MM.1S (cell line): ENCODE results near the gene HOXD9.

Experiments used
- DNase-seq: peaks from one replicate; pipeline ENCODE4 v3.0.0-alpha.2; 2015
- H2AFZ ChIP-seq: fragments of 300-600 bp; sonication (generic); 2 replicates; pipeline ENCODE4 v1.6.0; 2016; ENCODE audit warnings: antibody characterized with exemption, low read length
- H3F3A ChIP-seq: fragments of 300-600 bp; sonication (generic); 2 replicates; pipeline ENCODE4 v1.6.1; 2016; ENCODE audit warnings: mild to moderate bottlenecking, antibody characterized with exemption, low read length, moderate library complexity, mixed read lengths; ENCODE audit not compliant: insufficient read depth
- H3K27ac ChIP-seq: fragments of 300-600 bp; sonication (generic); 2 replicates; pipeline ENCODE4 v1.5.1; 2016; ENCODE audit warnings: mild to moderate bottlenecking, low read length
- H3K27me3 ChIP-seq: fragments of 300-600 bp; sonication (generic); replicated peaks from 2 replicates; pipeline ENCODE4 v1.6.0; 2016; ENCODE audit warnings: low read length; ENCODE audit not compliant: insufficient read depth
- H3K36me3 ChIP-seq: fragments of 300-600 bp; sonication (generic); replicated peaks from 2 replicates; pipeline ENCODE4 v1.6.1; 2016; ENCODE audit warnings: mild to moderate bottlenecking, low read length, mixed read lengths; ENCODE audit not compliant: insufficient read depth
- H3K4me1 ChIP-seq: fragments of 300-600 bp; sonication (generic); 2 replicates; pipeline ENCODE4 v1.6.1; 2016; ENCODE audit warnings: low read length, mixed read lengths
- H3K4me2 ChIP-seq: fragments of 300-600 bp; sonication (generic); 2 replicates; pipeline ENCODE4 v1.6.0; 2016; ENCODE audit warnings: low read depth, low read length
- H3K4me3 ChIP-seq: fragments of 300-600 bp; sonication (generic); 2 replicates; pipeline ENCODE4 v1.5.1; 2016; ENCODE audit warnings: low read length, mixed read lengths
- H3K79me2 ChIP-seq: fragments of 300-600 bp; sonication (generic); 2 replicates; pipeline ENCODE4 v1.6.1; 2016; ENCODE audit warnings: mixed run types, low read length, mixed read lengths
- H3K9ac ChIP-seq: fragments of 300-600 bp; sonication (generic); 2 replicates; pipeline ENCODE4 v1.6.1; 2016; ENCODE audit warnings: low read length, mixed read lengths
- H3K9me2 ChIP-seq: fragments of 300-600 bp; sonication (generic); replicated peaks from 2 replicates; pipeline ENCODE4 v1.6.1; 2016; ENCODE audit warnings: mild to moderate bottlenecking, low read length, mixed read lengths; ENCODE audit not compliant: insufficient read depth
- H3K9me3 ChIP-seq: fragments of 300-600 bp; sonication (generic); replicated peaks from 2 replicates; pipeline ENCODE4 v1.6.1; 2016; ENCODE audit warnings: mild to moderate bottlenecking, low read length, mixed read lengths; ENCODE audit not compliant: insufficient read depth
- H4K20me1 ChIP-seq: fragments of 300-600 bp; sonication (generic); 2 replicates; pipeline ENCODE4 v1.6.1; 2016; ENCODE audit warnings: mild to moderate bottlenecking, low read length, moderate library complexity, mixed read lengths; ENCODE audit not compliant: insufficient read depth
- CTCF ChIP-seq: fragments of 300-600 bp; sonication (generic); IDR thresholded peaks from 2 replicates; pipeline ENCODE4 v1.5.1; 2016; ENCODE audit warnings: antibody characterized with exemption, low read length, mixed read lengths
- EZH2 ChIP-seq: fragments of 300-600 bp; sonication (generic); optimal IDR thresholded peaks from 2 replicates; pipeline ENCODE3; 2017; ENCODE audit warnings: low read depth, mild to moderate bottlenecking, antibody characterized with exemption, low read length, mixed read lengths
- EZH2phosphoT487 ChIP-seq: fragments of 300-600 bp; sonication (generic); IDR thresholded peaks from 2 replicates; pipeline ENCODE4 v1.6.1; 2018; ENCODE audit warnings: antibody characterized with exemption, low read length

The HOXD9 gene

DNA sequence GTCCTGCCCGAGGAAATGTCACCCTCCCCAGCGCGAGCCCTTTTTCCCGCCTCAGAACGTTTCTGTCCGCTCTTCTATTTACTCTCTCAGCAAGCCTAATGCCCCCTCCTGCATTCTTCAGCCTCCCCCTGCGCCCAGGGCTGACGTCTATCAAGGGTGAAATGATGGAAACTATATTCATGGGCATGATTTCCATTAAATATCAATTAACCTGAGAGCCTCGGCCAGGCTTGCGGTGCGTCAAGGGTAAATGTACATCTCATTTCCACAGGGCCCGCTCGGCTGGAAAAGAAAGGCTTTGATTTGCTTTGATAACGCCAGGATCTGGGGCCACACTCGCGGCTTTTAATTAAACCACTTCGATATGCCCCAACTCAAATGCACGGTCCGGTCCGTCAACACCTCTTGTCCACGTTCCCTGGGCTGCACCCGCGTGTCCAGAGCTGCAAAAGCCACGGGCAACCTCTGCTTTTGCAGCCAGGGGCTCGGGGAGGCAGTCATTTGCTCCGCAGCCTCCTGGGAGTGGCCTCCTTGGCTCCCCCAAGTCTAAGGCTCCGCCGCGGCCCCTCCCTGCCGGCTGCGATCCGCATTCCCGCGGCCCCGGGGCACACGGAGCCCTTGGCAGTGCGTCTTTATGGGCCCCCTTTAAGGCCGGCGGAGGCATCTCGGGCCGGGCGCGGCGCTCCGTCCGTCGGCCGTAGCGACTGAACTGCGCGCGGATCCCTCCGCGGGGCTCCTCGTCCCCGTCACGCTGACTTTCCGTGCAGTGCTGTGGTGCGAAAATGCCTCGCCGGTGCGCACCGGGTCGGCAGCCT is 6.7 kb downstream of the HOXD9 start, which contains the start of gene HOXD8:
Gene HOXD8, plus strand, starts transcription at position 724 of the 815 bp plus-strand sequence. CDS start 662 bp downstream, outside the sequence.
- no peak within 1 kb of the TSS for H2AFZ ChIP-seq
- no peak within 1 kb of the TSS for H3K4me3 ChIP-seq

DNA sequence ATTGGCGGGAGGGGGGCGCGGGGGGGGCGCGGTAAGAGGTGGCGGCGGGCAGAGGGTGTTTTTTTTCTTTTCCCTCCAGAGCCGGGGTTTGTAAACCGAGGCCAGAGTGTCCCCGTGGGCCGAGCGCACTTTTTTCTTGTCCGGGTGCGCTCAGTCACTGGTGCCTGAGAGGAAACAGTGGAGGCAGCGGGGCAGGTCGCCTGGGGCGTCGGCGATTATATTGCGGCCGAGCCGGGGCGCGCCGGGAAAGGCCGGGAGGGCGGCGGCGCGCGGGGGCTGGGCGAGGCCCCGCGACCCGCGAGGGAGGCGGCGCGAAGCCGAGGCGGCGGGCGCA is 7.3 kb downstream of the HOXD9 start:
- H3K4me1 ChIP-seq = no peaks in the 10 kb centered on the region
- H2AFZ ChIP-seq = no peak overlapping the region
- H3K4me2 ChIP-seq = no peak overlapping the region
- no peaks in the 10 kb centered on the region for H3F3A ChIP-seq
- no peak overlapping the region for H3K4me3 ChIP-seq
- H4K20me1 ChIP-seq = no peaks in the 10 kb centered on the region
- H3K27me3 ChIP-seq = peaks cover 23% of the 10 kb centered on the region
- no peaks in the 10 kb centered on the region for H3K36me3 ChIP-seq
- H3K27ac ChIP-seq = no peak overlapping the region
- no peaks in the 10 kb centered on the region for H3K79me2 ChIP-seq
- H3K9me3 ChIP-seq = no peaks in the 10 kb centered on the region
- TF ChIP-seq EZH2phosphoT487 (no peak), EZH2 (no peak), CTCF (no peak)
- no peak overlapping the region for H3K9ac ChIP-seq
- DNase-seq = no peak
- H3K9me2 ChIP-seq = no peaks in the 10 kb centered on the region

More for the DNA sequence above, 6.7 kb downstream of the HOXD9 start, which contains the start of gene HOXD8:
- no peak for DNase-seq
- no peak within 1 kb of the TSS for H3K27ac ChIP-seq
- H3K27me3 ChIP-seq = peaks cover 26% of the 10 kb centered on the region
- H3F3A ChIP-seq = no peaks in the 10 kb centered on the region
- H3K9me2 ChIP-seq = no peaks in the 10 kb centered on the region
- no peak within 1 kb of the TSS for H3K9ac ChIP-seq
- H3K9me3 ChIP-seq = no peaks in the 10 kb centered on the region
- H3K36me3 ChIP-seq = no peaks in the 10 kb centered on the region
- no peaks in the 10 kb centered on the region for H3K79me2 ChIP-seq
- H3K4me2 ChIP-seq = no peak within 1 kb of the TSS
- no peaks in the 10 kb centered on the region for H3K4me1 ChIP-seq
- H4K20me1 ChIP-seq = no peaks in the 10 kb centered on the region
- TF ChIP-seq EZH2 (no peak), EZH2phosphoT487 (no peak), CTCF (no peak)

DNA sequence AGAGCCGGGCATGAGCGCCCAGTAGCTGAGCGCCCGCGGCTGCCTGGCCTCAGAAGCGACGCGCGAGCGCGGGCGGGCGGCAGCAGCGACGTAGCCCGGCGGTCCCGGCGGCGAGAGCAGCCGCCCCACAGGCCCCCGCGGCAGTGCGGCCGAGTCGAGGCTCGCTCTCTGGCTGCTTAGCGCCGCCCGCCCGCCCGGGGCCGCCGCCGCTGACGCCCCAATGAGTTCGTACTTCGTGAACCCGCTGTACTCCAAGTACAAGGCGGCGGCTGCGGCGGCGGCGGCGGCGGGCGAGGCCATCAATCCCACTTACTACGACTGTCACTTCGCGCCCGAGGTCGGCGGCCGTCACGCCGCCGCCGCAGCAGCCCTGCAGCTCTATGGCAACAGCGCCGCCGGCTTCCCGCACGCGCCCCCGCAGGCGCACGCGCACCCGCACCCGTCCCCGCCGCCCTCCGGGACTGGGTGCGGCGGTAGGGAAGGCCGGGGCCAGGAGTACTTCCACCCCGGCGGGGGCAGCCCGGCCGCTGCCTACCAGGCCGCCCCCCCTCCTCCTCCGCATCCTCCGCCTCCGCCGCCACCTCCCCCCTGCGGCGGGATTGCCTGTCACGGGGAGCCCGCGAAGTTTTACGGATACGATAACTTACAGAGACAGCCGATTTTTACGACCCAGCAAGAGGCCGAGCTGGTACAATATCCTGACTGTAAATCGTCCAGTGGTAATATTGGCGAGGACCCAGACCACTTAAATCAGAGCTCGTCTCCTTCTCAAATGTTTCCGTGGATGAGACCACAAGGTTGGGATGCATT is 7.8 kb downstream of the HOXD9 start:
- Histone ChIP-seq H3K9me2 (no peaks in the 10 kb centered on the region), H3K4me2 (no peak overlapping the region), H3K79me2 (no peaks in the 10 kb centered on the region), H3F3A (no peaks in the 10 kb centered on the region), H3K4me1 (no peaks in the 10 kb centered on the region), H2AFZ (no peak overlapping the region), H3K9me3 (no peaks in the 10 kb centered on the region), H4K20me1 (no peaks in the 10 kb centered on the region), H3K36me3 (no peaks in the 10 kb centered on the region), H3K9ac (no peak overlapping the region), H3K27ac (no peak overlapping the region), H3K27me3 (peaks cover 22% of the 10 kb centered on the region), H3K4me3 (no peak overlapping the region)
- no peak for TF ChIP-seq EZH2
- TF ChIP-seq EZH2phosphoT487 = no peak
- no peak for TF ChIP-seq CTCF
- DNase-seq = no peak
